HEK293T (cell line): ENCODE measurements around the gene SRBD1.

Source experiments
- CTCF ChIA-PET: fragments of 350-600 bp; formaldehyde crosslinking; extraction: SDS; loops from one replicate; lab custom pipeline; 2021; ENCODE audit warnings: antibody characterized with exemption, inconsistent platforms; lab: Yijun Ruan, JAX
- POLR2A ChIA-PET: fragments of 350-600 bp; formaldehyde crosslinking; extraction: SDS; loops from one replicate; lab custom pipeline; 2020; ENCODE audit warnings: antibody characterized with exemption, inconsistent platforms; lab: Yijun Ruan, JAX
- DNase-seq: peaks from one replicate; pipeline ENCODE4 v3.0.0; 2012; ENCODE audit warnings: mixed read lengths; ENCODE audit errors: extremely low spot score
- ARNT ChIP-seq: fragments of 450-650 bp; IDR thresholded peaks from 2 replicates; pipeline ENCODE4 v1.6.1; 2017; ENCODE audit warnings: mild to moderate bottlenecking
- BHLHE40 ChIP-seq: fragments of 450-650 bp; IDR thresholded peaks from 2 replicates; pipeline ENCODE4 v1.6.1; 2016; ENCODE audit warnings: mild to moderate bottlenecking, moderate library complexity, borderline replicate concordance
- CTBP1 ChIP-seq: fragments of 450-650 bp; IDR thresholded peaks from 2 replicates; pipeline ENCODE4 v1.6.1; 2016; ENCODE audit warnings: borderline replicate concordance
- ELF4 ChIP-seq: fragments of 450-650 bp; IDR thresholded peaks from 2 replicates; pipeline ENCODE4 v1.6.1; 2017; ENCODE audit warnings: antibody characterized with exemption
- FOXA1 ChIP-seq: fragments of 450-650 bp; IDR thresholded peaks from 2 replicates; pipeline ENCODE4 v1.6.1; 2016; ENCODE audit warnings: mild to moderate bottlenecking
- FOXK2 ChIP-seq: fragments of 450-650 bp; IDR thresholded peaks from 2 replicates; pipeline ENCODE4 v1.6.1; 2016; ENCODE audit warnings: mild to moderate bottlenecking
- FOXM1 ChIP-seq: fragments of 450-650 bp; IDR thresholded peaks from 2 replicates; pipeline ENCODE4 v1.6.1; 2017; ENCODE audit warnings: mild to moderate bottlenecking, borderline replicate concordance
- HDGF ChIP-seq: fragments of 450-650 bp; IDR thresholded peaks from 2 replicates; pipeline ENCODE4 v1.6.1; 2017; ENCODE audit warnings: antibody characterized with exemption, borderline replicate concordance
- L3MBTL2 ChIP-seq: fragments of 450-650 bp; conservative IDR thresholded peaks from 2 replicates; pipeline ENCODE4 v1.6.1; 2016; ENCODE audit warnings: mild to moderate bottlenecking
- LEF1 ChIP-seq: fragments of 450-650 bp; IDR thresholded peaks from 2 replicates; pipeline ENCODE4 v1.6.1; 2017; ENCODE audit warnings: mild to moderate bottlenecking, borderline replicate concordance
- NFRKB ChIP-seq: fragments of 450-650 bp; IDR thresholded peaks from 2 replicates; pipeline ENCODE4 v1.6.1; 2016; ENCODE audit warnings: mild to moderate bottlenecking, moderate library complexity
- PKNOX1 ChIP-seq: fragments of 450-650 bp; IDR thresholded peaks from 2 replicates; pipeline ENCODE4 v1.6.1; 2016
- SP1 ChIP-seq: fragments of 450-650 bp; IDR thresholded peaks from 2 replicates; pipeline ENCODE4 v1.6.1; 2017
- SUZ12 ChIP-seq: fragments of 450-650 bp; IDR thresholded peaks from 2 replicates; pipeline ENCODE4 v1.6.1; 2016; ENCODE audit warnings: mild to moderate bottlenecking
- TARDBP ChIP-seq: fragments of 450-650 bp; IDR thresholded peaks from 2 replicates; pipeline ENCODE4 v1.6.1; 2016
- ZNF384 ChIP-seq: fragments of 450-650 bp; IDR thresholded peaks from 2 replicates; pipeline ENCODE4 v1.6.1; 2016

The SRBD1 gene

GRCh38 chr2:45390861-45391260 lies 220.2 kb downstream of the SRBD1 start:
- TF ChIP-seq L3MBTL2 (no peak), FOXM1 (no peak), TARDBP (no peak)
- CTCF ChIA-PET, result no interaction called here
- no peak for DNase-seq
- POLR2A ChIA-PET, result no interaction called here

GRCh38 chr2:45390441-45390840 lies 220.6 kb downstream of the SRBD1 start:
- TF ChIP-seq CTBP1, result no peak
- TF ChIP-seq TARDBP, result no peak
- no peak for TF ChIP-seq FOXA1
- TF ChIP-seq LEF1, result no peak
- TF ChIP-seq PKNOX1, result no peak
- no peak for TF ChIP-seq HDGF
- TF ChIP-seq FOXM1, result no peak
- no peak for TF ChIP-seq ZNF384
- no peak for TF ChIP-seq SUZ12
- TF ChIP-seq SP1, result no peak
- no peak for TF ChIP-seq ELF4
- TF ChIP-seq BHLHE40, result no peak
- no peak for DNase-seq
- POLR2A ChIA-PET, result no interaction called here
- CTCF ChIA-PET, result no interaction called here

GRCh38 chr2:45388541-45389100 lies 222.4 kb downstream of the SRBD1 start:
- DNase-seq, result no peak
- ChIA-PET CTCF (no interaction called here), POLR2A (no interaction called here)
- TF ChIP-seq CTBP1 (no peak), SP1 (no peak), HDGF (no peak), L3MBTL2 (no peak), BHLHE40 (no peak), FOXA1 (no peak), NFRKB (no peak), FOXM1 (no peak)

- POLR2A ChIA-PET, result no interaction called here
- no peak for DNase-seq
- TF ChIP-seq ELF4, result no peak
- no peak for TF ChIP-seq FOXA1
- TF ChIP-seq ARNT, result no peak
- no peak for TF ChIP-seq FOXK2
- CTCF ChIA-PET, result no interaction called here
These were observed 228.3 kb downstream of the SRBD1 start for GRCh38 chr2:45382744-45383143.

GRCh38 chr2:45380131-45380836 lies 230.8 kb downstream of the SRBD1 start:
- no peak for TF ChIP-seq PKNOX1
- no peak for TF ChIP-seq BHLHE40
- DNase-seq, result no peak
- CTCF ChIA-PET, result no interaction called here

GRCh38 chr2:45379399-45380087 lies 231.5 kb downstream of the SRBD1 start:
- no peak for TF ChIP-seq L3MBTL2
- no peak for TF ChIP-seq ARNT
- no peak for TF ChIP-seq SP1
- no peak for TF ChIP-seq TARDBP
- TF ChIP-seq BHLHE40, result no peak
- no peak for TF ChIP-seq FOXK2
- TF ChIP-seq PKNOX1, result no peak
- no peak for DNase-seq
- ChIA-PET CTCF (no interaction called here), POLR2A (no interaction called here)

More at GRCh38 chr2:45380131-45380836, 230.8 kb downstream of the SRBD1 start:
- POLR2A ChIA-PET, result no interaction called here

- TF ChIP-seq FOXA1 (no peak), HDGF (no peak), NFRKB (no peak), ARNT (no peak)
- DNase-seq, result no peak
- ChIA-PET CTCF (no interaction called here), POLR2A (no interaction called here)
These were observed 237.5 kb downstream of the SRBD1 start for GRCh38 chr2:45373534-45373933.
